Astrocyte of the cerebellum (primary cell): Measurements from ENCODE around the gene RAPGEF4.

Experiments used
- DNase-seq: peaks from one replicate; pipeline ENCODE4 v3.0.0-alpha.2; 2011; ENCODE audit warnings: low read depth
- H3K4me3 ChIP-seq: 2 replicates; pipeline ENCODE4 v1.5.1; 2011; ENCODE audit warnings: mild to moderate bottlenecking, low read depth, low read length, moderate library complexity
- CTCF ChIP-seq: IDR thresholded peaks from 2 replicates; pipeline ENCODE4 v1.5.1; 2012; ENCODE audit warnings: low read length, low read depth, moderate library complexity, mild to moderate bottlenecking; ENCODE audit errors: missing control alignments
- in situ Hi-C: cut with HindIII; loops from 2 replicates; pipeline ENCODE4 v1.10.0; 2017; ENCODE audit warnings: low sequenced_read_pairs

RAPGEF4 gene

DNA sequence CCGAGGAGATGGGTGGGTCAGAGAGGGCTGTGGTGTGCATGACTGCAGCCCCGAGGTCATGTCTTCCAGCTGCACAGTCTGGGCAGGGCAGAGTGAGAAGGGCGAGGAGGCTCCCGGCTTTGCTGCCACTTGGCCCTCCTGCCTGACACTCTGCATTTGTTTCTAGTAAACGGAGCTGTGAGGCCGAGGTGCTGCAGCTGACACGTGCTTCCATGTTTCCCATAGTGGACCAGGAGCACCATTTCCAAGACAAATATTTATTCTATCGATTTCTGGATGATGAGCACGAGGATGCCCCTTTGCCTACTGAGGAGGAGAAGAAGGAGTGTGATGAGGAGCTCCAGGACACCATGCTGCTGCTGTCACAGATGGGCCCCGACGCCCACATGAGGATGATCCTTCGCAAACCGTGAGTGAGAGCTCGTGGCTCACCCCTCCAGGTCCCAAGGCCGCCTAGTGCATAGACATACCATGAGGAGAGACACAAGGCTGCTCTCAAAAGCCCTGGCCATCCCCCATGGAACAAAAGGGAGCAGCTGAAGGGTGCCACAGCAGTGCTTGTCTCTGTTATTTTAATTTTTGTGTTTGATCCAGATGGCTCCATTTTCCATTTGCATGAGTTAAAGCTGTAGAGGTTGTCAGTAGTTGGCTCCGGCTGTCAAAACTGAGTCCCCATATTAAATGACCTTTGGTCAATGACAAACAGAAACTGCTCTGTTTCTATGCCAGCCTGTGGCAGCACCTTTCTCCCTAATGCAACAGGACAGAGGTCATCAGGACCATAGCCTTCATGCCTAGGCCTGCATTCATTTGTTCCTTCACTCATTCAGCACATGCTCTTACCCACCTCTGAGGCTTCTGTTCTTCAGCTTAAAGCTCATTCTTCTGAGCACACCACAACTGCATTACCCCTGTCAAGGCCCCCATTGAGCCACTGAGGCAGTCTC lies 231.7 kb downstream of the RAPGEF4 start:
- in situ Hi-C loops: no loop called here
- no peak for TF ChIP-seq CTCF
- DNase-seq: no peak
- no peak overlapping the region for H3K4me3 ChIP-seq

DNA sequence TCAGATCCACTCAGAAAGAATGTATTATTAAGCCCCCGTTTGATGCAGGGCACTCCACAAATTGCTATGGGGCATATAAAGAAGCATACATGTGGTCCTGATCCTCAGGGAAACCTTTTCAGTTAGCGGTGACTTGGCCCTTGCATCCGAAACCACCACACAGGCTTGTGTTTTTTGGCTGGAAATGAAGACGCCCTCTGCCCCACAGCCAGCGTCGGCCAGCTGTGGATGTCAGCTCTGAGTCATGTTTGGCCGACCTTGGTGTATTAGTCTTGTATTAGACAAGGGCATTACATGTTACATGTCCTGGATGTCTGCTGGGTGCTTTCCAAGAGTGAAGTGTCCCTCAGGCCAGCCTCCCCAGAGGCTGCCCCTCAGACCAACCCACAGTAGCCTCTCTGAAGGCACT lies 232.4 kb downstream of the RAPGEF4 start:
- no peak overlapping the region for H3K4me3 ChIP-seq
- no peak for TF ChIP-seq CTCF
- peak; percentile 80 for DNase-seq
- in situ Hi-C loops: no loop called here

- no peak overlapping the region for H3K4me3 ChIP-seq
- no peak for TF ChIP-seq CTCF
- DNase-seq: no peak
- in situ Hi-C loops: no loop called here
Observed at GRCh38 chr2:172969166-172969565, 233.5 kb downstream of the RAPGEF4 start.

- no peak for TF ChIP-seq CTCF
- in situ Hi-C loops: no loop called here
- no peak overlapping the region for H3K4me3 ChIP-seq
- DNase-seq: no peak
Observed at GRCh38 chr2:172969609-172970008, 234.0 kb downstream of the RAPGEF4 start.

DNA sequence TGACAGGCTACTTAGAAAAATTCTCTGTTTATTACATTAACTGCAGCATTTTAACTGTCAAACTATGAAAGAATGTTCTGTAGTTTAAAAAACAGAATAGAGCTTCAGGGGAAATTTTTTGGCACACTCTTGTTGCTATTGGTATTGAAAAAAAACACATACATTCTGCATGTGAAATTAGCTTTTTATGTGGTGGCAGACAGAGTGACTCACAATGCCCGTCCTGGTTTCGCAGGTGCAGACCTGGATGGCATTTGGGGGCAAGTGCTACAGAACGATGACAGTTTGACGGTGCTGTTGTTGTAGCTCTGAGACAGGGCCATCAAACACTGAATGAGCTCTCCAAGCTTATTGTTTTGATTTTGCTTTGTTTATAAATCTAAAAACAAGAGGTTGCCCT lies 235.0 kb downstream of the RAPGEF4 start:
- no peak for TF ChIP-seq CTCF
- H3K4me3 ChIP-seq: no peak overlapping the region
- in situ Hi-C loops: no loop called here
- no peak for DNase-seq

- in situ Hi-C loops: no loop called here
- H3K4me3 ChIP-seq: no peak overlapping the region
- DNase-seq: no peak
- TF ChIP-seq CTCF: peak; percentile 59
Observed at GRCh38 chr2:172972005-172972619, 236.5 kb downstream of the RAPGEF4 start.
